Kidney epithelial cell (primary cell): Measurements from ENCODE around the gene PHETA1. TPM values are rescaled to one million over a fixed set of nuclear protein-coding genes. Genes with fewer than 3 reads are reported as not detected.

Experiments
- DNase-seq: peaks from one replicate; pipeline ENCODE4 v3.0.0-alpha.2; 2010; ENCODE audit warnings: low read depth
- H3K27me3 ChIP-seq: 2 replicates; pipeline ENCODE4 v1.6.0; 2011; ENCODE audit warnings: low read length; ENCODE audit not compliant: control insufficient read depth, insufficient read depth
- H3K36me3 ChIP-seq: 2 replicates; pipeline ENCODE4 v1.5.1; 2011; ENCODE audit warnings: low read length; ENCODE audit not compliant: control insufficient read depth, insufficient read depth
- H3K4me3 ChIP-seq: 2 replicates; pipeline ENCODE4 v1.5.1; 2011; ENCODE audit warnings: low read depth, mild to moderate bottlenecking, control low read depth, low read length
- total RNA-seq: library from RNA; depleted of rRNA; stranded (reverse); fragments of >200 nt; gene quantifications from 2 replicates; pipeline ENCODE4 v1.2.3, GENCODE V29; 2015
- TF ChIP-seq, protein P1 (sequence below): IDR thresholded peaks from 2 replicates; pipeline ENCODE4 v1.5.1; 2011; ENCODE audit warnings: mild to moderate bottlenecking, moderate library complexity, low read length, control low read depth, inconsistent platforms; ENCODE audit not compliant: insufficient read depth, poor library complexity, severe bottlenecking

PHETA1 gene, protein sequence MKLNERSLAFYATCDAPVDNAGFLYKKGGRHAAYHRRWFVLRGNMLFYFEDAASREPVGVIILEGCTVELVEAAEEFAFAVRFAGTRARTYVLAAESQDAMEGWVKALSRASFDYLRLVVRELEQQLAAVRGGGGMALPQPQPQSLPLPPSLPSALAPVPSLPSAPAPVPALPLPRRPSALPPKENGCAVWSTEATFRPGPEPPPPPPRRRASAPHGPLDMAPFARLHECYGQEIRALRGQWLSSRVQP
- 14.7 and 16.0 TPM in 2 replicates for total RNA-seq

- no peaks in the 10 kb centered on the region for H3K36me3 ChIP-seq
- no peaks in the 10 kb centered on the region for H3K27me3 ChIP-seq
- H3K4me3 ChIP-seq, result peak within 1 kb of the TSS; percentile 76
- TF ChIP-seq, protein P1, sequence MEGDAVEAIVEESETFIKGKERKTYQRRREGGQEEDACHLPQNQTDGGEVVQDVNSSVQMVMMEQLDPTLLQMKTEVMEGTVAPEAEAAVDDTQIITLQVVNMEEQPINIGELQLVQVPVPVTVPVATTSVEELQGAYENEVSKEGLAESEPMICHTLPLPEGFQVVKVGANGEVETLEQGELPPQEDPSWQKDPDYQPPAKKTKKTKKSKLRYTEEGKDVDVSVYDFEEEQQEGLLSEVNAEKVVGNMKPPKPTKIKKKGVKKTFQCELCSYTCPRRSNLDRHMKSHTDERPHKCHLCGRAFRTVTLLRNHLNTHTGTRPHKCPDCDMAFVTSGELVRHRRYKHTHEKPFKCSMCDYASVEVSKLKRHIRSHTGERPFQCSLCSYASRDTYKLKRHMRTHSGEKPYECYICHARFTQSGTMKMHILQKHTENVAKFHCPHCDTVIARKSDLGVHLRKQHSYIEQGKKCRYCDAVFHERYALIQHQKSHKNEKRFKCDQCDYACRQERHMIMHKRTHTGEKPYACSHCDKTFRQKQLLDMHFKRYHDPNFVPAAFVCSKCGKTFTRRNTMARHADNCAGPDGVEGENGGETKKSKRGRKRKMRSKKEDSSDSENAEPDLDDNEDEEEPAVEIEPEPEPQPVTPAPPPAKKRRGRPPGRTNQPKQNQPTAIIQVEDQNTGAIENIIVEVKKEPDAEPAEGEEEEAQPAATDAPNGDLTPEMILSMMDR, result no peak
- peak; percentile 32 for DNase-seq
Measured at GRCh38 chr12:111368788-111369495, at the start of gene PHETA1. TSS of gene PHETA1 (minus strand) at chr12:111369095. CDS start at chr12:111363427, 5,668 bp downstream.

- no peak for DNase-seq
- Histone ChIP-seq H3K27me3 (no peaks in the 10 kb centered on the region), H3K4me3 (no peak overlapping the region), H3K36me3 (no peaks in the 10 kb centered on the region)
- TF ChIP-seq, protein P1, result no peak
Measured at GRCh38 chr12:111418594-111418880, 49.6 kb upstream of the PHETA1 start.

GRCh38 chr12:111417784-111418593 is 49.1 kb upstream of the PHETA1 start:
- no peaks in the 10 kb centered on the region for H3K27me3 ChIP-seq
- TF ChIP-seq, protein P1, result no peak
- no peak for DNase-seq
- no peaks in the 10 kb centered on the region for H3K36me3 ChIP-seq
- H3K4me3 ChIP-seq, result no peak overlapping the region

- H3K27me3 ChIP-seq, result no peaks in the 10 kb centered on the region
- TF ChIP-seq, protein P1, result no peak
- H3K4me3 ChIP-seq, result no peak overlapping the region
- H3K36me3 ChIP-seq, result no peaks in the 10 kb centered on the region
- DNase-seq, result no peak
Measured at GRCh38 chr12:111417290-111417689, 48.4 kb upstream of the PHETA1 start.

DNA sequence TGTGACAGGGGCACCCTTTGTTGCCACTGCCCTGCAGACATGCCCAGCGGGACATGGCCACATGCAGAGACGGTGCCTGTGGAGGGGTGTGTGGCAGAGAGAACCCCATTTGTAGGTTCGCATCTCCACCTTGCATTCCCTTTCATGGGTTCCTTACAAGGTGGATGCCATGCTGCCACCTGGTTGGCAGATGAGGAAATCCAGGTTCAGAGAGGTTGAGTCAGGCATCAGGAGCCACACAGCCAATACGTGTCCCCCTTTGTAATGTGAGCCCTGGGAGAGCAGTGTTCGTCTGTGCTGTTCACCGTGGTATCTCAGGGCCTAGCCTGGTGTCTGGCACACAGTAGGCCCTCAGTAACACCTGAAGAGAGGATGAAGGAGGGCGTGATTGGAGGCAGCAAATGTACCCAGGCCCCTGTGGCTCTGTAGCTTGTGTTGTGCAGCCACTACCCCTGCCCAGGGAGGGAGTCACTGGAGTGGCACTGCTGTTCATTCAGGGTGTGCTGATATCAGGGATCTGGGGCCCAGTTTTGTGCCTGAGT is 45.9 kb upstream of the PHETA1 start:
- Histone ChIP-seq H3K4me3 (no peak overlapping the region), H3K36me3 (no peaks in the 10 kb centered on the region), H3K27me3 (no peaks in the 10 kb centered on the region)
- TF ChIP-seq, protein P1, result no peak
- DNase-seq, result no peak
